NB4 (cell line): ENCODE data around the gene RPS21.

Experiments
- DNase-seq: peaks from one replicate; pipeline ENCODE4 v3.0.0; 2010; ENCODE audit warnings: low read depth
- H3K4me3 ChIP-seq: one replicate; pipeline ENCODE4 v1.5.1; 2011; ENCODE audit warnings: mild to moderate bottlenecking, low read depth, low read length, moderate library complexity
- CTCF ChIP-seq: IDR thresholded peaks from one replicate; pipeline ENCODE4 v1.5.1; 2012; ENCODE audit warnings: low read depth, low read length
- MYC ChIP-seq: IDR thresholded peaks from 2 replicates; pipeline ENCODE4 v1.6.1; 2011; ENCODE audit warnings: low read depth, low read length
- POLR2A ChIP-seq: IDR thresholded peaks from 2 replicates; pipeline ENCODE4 v1.6.1; 2011; ENCODE audit warnings: mild to moderate bottlenecking; ENCODE audit not compliant: insufficient read length; ENCODE audit errors: extremely low read depth
- TF ChIP-seq, protein P1 (sequence below): IDR thresholded peaks from 2 replicates; pipeline ENCODE4 v1.6.1; 2011; ENCODE audit warnings: low read depth, low read length

RPS21 gene

DNA sequence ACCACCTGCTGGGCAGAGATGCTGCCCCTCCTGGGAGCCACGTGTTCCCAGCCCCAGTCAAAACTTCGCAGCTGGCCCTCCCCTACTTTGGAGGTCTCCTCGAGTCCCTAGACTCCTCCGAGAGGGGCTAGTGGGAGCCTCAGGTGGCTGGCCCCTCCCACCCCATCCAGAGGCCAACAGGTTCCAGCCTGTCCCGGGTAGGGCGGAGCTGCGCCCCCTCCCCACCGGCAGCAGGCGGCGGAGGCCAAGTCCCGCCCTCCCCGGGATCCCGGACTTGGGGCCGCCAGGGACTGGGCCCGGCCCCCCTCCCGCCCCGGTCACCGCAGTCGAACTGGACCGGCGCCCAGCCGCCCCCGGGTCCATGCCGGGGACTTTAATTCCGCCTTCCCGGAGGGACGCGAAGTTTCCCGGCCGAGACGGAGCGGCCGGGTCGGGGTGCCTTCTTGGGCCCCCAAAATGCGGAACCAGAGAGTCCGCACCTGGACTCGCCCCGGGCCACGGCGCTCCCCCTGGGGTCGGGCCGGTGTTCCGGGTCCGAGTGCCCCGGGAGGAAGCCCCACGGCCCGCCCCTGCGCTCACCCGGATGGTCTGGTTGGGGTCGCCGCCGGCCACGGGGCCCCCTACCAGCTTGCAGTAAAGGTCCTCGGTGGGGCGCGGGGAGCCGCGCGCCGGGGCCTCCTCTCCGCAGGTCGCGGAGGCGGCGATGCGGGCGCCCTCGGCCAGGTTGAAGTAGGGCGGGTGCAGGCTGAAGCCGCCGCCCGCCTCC lies 20.4 kb upstream of the RPS21 start:
- DNase-seq = no peak
- H3K4me3 ChIP-seq = no peak overlapping the region
- TF ChIP-seq, protein P1, sequence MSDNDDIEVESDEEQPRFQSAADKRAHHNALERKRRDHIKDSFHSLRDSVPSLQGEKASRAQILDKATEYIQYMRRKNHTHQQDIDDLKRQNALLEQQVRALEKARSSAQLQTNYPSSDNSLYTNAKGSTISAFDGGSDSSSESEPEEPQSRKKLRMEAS = no peak
- TF ChIP-seq MYC (no peak), CTCF (no peak), POLR2A (no peak)

DNA sequence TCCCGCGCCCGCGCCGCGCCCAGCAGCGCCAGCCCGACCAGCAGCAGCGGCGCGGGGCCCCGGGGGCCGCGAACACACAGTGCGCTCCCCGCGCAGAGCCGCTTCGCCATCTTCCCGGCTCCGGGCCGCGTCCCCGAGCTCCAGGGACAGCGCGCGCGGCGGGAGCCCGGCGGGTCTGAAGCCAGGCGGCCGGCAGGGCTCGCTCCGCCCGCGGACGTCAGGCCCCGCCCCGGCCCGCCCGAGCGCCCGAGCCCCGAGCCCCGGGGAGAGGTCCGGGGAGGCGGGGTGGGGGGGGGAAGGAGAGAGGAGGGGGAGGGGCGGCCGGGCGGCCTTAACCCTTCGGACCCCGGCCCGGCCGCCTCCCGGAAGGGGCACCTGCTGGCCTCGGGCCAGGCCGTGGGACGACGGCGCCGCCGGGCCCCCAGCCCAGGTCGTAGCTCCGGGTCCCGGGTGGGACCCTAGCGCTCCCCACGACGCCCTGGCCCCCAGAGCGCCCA lies 19.7 kb upstream of the RPS21 start, which contains the start of gene LAMA5:
LAMA5 (minus strand) TSS at position 177 of the 497 bp plus-strand sequence; CDS start at position 110, 67 bp downstream.
- no peak for TF ChIP-seq POLR2A
- no peak for TF ChIP-seq MYC
- TF ChIP-seq, protein P1 = no peak
- no peak for TF ChIP-seq CTCF
- no peak within 1 kb of the TSS for H3K4me3 ChIP-seq
- DNase-seq = peak; percentile 51

DNA sequence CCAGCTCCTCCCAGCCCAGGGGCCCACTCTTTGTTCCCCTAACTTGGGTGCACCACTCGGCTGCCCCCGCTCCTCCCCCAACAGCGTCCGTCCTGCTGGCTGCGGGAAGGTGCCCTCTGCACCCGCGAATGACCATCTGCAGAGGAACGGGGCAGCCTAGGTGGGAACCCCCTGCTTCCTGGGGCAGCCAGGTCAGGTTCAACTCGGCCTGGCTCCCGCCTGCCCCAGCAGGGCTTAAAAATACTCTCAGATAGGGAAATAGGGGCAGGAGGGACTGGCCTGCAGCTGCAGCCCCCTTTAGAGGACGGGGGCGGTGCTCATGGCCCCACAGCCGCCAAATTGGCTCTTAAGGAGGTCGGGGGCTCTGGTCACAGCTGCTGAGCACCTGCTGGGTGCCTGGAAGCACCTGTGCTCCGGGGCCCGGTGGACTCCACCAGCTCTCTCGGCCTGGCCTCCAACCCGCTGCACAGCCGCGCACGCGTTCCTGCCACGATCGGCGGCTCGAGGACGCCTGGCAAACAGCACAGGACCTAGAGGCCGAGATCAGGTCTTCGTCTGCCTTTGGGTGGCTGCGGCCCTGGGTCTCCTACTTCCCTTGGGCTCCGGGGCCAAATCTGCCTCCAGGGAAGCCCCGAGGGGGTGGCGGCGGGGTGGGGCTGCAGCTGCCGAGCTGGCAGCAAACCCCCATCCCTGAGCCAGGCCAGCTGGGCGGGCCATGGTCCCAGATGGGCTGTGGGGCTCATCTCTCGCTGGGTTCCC lies 19.1 kb upstream of the RPS21 start:
- no peak for TF ChIP-seq CTCF
- TF ChIP-seq, protein P1 = no peak
- no peak for TF ChIP-seq MYC
- TF ChIP-seq POLR2A = no peak
- H3K4me3 ChIP-seq = no peak overlapping the region
- peak; percentile 61 for DNase-seq

DNA sequence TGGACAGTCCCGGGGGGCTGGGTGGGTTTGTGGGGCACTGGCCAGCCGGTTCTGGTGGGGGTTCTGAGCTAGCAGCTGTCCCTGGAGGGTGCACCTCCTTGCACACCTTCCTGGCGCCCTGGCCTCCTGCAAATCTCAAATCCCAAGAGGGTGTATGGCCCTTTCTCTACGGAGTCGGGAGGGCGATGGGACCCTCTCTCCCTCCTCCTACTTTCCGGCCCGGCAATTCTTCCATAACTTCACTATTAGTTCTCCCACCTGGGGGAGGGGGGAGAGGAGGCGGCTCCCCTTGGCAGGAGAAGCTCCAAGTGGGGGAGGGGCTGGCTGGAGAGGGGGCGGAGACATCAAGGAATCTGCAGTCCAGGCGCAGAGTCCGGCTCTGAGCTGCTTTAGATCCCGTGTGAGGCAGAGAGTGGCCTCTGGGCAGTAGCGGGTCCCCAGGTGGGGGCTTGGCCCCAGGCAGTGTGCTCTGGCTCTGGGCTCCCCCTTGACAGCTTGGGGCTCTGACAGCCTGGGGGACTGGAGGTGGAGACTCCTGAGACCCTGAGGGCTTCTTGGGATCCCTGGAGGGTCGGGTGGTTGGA lies 18.4 kb upstream of the RPS21 start:
- no peak overlapping the region for H3K4me3 ChIP-seq
- DNase-seq = no peak
- TF ChIP-seq CTCF (no peak), MYC (no peak), POLR2A (no peak)
- TF ChIP-seq, protein P1 = no peak

DNA sequence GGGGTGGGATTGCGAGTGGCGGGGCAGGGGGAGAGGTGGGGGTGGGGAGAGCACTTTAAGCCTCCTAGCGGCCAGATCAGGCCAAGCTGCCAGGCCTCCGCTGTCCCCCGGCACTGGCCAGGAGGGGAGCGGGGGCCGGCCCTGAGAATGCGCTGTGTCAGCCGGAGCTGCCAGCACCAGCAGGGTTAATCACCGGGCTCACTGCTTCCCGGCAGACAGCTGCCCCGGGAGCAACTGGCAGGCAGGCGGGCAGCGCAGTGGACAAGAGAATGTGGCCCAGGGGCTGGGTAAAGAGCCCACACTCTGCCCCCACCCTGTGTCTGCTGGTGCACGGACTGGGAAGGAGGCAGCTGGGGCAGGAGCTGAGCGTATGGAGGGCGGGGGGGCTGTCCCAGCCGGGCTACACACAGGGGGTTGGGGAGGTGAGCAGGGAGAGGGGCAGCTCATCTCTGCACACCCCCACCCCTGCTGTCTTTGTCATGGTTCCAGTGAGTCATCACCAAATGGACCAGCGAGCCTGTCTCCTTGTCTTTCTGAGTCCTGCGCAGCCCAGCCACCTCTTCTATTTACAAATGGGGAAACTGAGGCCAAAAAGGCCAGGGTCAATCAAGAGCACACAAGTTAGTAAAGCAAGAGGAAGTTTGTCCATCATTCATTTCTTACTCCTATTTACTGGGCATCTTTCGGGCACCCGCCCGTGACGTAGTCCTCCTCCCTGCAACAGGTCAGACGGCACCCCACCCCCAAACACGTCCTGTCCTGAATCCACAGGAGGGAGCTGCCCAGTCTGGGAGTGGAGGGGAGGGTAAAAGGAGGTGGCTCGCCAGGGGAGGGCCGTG lies 17.7 kb upstream of the RPS21 start:
- TF ChIP-seq POLR2A (no peak), MYC (no peak), CTCF (no peak)
- TF ChIP-seq, protein P1 = no peak
- DNase-seq = no peak

More for the DNA sequence above, 17.7 kb upstream of the RPS21 start:
- no peak overlapping the region for H3K4me3 ChIP-seq
